Gastrocnemius medialis (tissue), 4 donors: ENCODE data around the gene PID1. TPM values are rescaled to one million over a fixed set of nuclear protein-coding genes. Genes with fewer than 3 reads are reported as not detected.

Experiments
- ATAC-seq, 2 donors: fragments of 150-250 bp; one replicate each; pipeline ENCODE4 v1.9.1; 2016
- DNase-seq, 2 donors: peaks; one replicate each; pipeline ENCODE4 v3.0.0-alpha.2; 2019
- H3K27ac ChIP-seq, 4 donors: fragments of 200-600 bp; sonication (generic); 1 replicate in 1 of 4; 2 replicates in 3 of 4; pipeline ENCODE4 v1.5.1; 2016 to 2018; ENCODE audit warnings: mild to moderate bottlenecking in 2 of 4, moderate library complexity in 1 of 4
- H3K27me3 ChIP-seq, 3 donors: fragments of 200-600 bp; sonication (generic) in 2 of 3; 1 replicate in 1 of 3; 2 replicates in 2 of 3; pipeline versions ENCODE4 v1.5.1 to v1.6.0; 2016 to 2019; ENCODE audit warnings: mild to moderate bottlenecking in 1 of 3, moderate library complexity in 1 of 3
- H3K36me3 ChIP-seq, 2 donors: fragments of 200-600 bp; sonication (generic) in 1 of 2; one replicate each; pipeline ENCODE4 v1.5.1; 2017 to 2018
- H3K4me1 ChIP-seq, 2 donors: fragments of 200-600 bp; sonication (generic) in 1 of 2; one replicate each; pipeline ENCODE4 v1.5.1; 2016 to 2017; ENCODE audit warnings: mild to moderate bottlenecking in 2 of 2
- H3K4me3 ChIP-seq, 4 donors: fragments of 200-600 bp; sonication (generic) in 3 of 4; 1 replicate in 1 of 4; 2 replicates in 3 of 4; pipeline ENCODE4 v1.5.1; 2016 to 2019; ENCODE audit warnings: mild to moderate bottlenecking in 2 of 4
- H3K9me3 ChIP-seq, 3 donors: fragments of 200-600 bp; sonication (generic) in 2 of 3; 1 replicate in 1 of 3; 2 replicates in 2 of 3; pipeline ENCODE4 v1.5.1; 2016 to 2019
- POLR2A ChIP-seq, 2 donors: fragments of 450-650 bp; IDR thresholded peaks; one replicate each; pipeline ENCODE4 v1.6.1; 2017; ENCODE audit warnings: antibody characterized with exemption in 2 of 2, mild to moderate bottlenecking in 2 of 2, moderate library complexity in 2 of 2
- in situ Hi-C, 4 donors: fragments of 200-750 bp; cut with MboI; loops; one replicate each; pipeline versions ENCODE4 v1.15.0 to v1.8.0; 2017; ENCODE audit warnings: low sequenced_read_pairs in 4 of 4
- intact Hi-C: fragments of 100-400 bp; cut with DNase I; formaldehyde crosslinking; loops from one replicate; pipeline ENCODE4 v1.15.1; 2023; ENCODE audit warnings: low total_unique reads
- total RNA-seq, 4 donors: library from RNA; depleted of rRNA; stranded (reverse); fragments of >200 nt; gene quantifications; one replicate each; pipeline versions ENCODE4 v1.1.0 to v1.2.3, GENCODE V29; 2016
- TF ChIP-seq, protein P1 (sequence below), 5 experiments: fragments of 450-650 bp in 3 of 5; fragments of 200-600 bp in 2 of 5; sonication (generic) in 2 of 5; IDR thresholded peaks in 4 of 5; conservative IDR thresholded peaks in 1 of 5; 1 replicate in 4 of 5; 2 replicates in 1 of 5; pipeline ENCODE4 v1.5.1; 2016 to 2019; ENCODE audit warnings: antibody characterized with exemption in 5 of 5, mild to moderate bottlenecking in 3 of 5, moderate library complexity in 3 of 5

PID1 gene
- total RNA-seq, 4 donors from 2014 or later = 11.3 to 24.3 (median 19.5) TPM

DNA sequence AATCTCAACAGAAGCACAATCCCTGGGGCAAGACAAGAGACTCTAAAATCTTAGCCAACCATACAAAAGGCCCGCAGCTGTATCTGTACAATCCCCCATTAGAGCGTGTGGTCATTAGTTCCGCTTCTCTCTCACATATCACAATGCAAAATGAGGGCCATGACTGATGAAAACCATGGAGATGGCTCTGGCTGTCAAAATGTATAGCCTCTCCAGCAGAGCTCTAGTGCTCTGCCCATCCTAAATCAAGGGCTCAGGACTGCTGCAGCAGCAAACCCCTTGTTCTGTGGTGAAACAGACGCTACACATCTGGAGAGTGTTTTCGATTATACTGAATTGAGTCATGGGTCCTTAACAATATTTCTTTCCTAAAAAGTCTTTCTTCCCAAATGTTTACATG lies 221.0 kb downstream of the PID1 start:
- H3K4me1 ChIP-seq = no peaks in the 10 kb centered on the region
- no peak overlapping the region for H3K27ac ChIP-seq
- TF ChIP-seq POLR2A (IDR thresholded peaks at IDR 0.05) = no peak
- TF ChIP-seq, protein P1, sequence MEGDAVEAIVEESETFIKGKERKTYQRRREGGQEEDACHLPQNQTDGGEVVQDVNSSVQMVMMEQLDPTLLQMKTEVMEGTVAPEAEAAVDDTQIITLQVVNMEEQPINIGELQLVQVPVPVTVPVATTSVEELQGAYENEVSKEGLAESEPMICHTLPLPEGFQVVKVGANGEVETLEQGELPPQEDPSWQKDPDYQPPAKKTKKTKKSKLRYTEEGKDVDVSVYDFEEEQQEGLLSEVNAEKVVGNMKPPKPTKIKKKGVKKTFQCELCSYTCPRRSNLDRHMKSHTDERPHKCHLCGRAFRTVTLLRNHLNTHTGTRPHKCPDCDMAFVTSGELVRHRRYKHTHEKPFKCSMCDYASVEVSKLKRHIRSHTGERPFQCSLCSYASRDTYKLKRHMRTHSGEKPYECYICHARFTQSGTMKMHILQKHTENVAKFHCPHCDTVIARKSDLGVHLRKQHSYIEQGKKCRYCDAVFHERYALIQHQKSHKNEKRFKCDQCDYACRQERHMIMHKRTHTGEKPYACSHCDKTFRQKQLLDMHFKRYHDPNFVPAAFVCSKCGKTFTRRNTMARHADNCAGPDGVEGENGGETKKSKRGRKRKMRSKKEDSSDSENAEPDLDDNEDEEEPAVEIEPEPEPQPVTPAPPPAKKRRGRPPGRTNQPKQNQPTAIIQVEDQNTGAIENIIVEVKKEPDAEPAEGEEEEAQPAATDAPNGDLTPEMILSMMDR (IDR thresholded peaks at IDR 0.05 in 4 of 5, conservative IDR thresholded peaks at IDR 0.05 in 1 of 5) = no peak
- intact Hi-C loops = no loop called here
- no peak overlapping the region for H3K4me3 ChIP-seq
- in situ Hi-C loops = no loop called here
- H3K36me3 ChIP-seq = no peaks in the 10 kb centered on the region
- no peaks in the 10 kb centered on the region for H3K27me3 ChIP-seq
- no peak for ATAC-seq
- no peaks in the 10 kb centered on the region for H3K9me3 ChIP-seq
- DNase-seq = no peak

DNA sequence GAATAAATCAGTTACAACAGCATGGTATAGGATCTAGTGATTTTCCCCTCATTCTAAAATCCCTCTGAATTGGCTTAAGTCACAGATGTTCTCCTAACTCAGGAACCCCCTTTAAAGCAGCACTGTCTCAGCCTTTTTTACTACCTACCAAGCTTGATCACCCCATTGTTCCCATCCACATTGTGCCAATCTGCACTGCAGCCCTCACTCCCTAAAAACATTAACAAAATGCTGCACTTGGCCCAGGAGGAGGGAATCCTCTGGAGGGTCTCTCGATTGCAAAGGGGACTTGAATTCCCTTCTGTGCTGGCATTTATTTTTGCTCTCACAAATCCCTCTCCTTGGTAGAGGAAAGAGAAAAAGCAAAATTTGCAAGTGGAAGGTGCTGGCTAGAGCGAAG lies 223.0 kb downstream of the PID1 start:
- ATAC-seq (no peak), DNase-seq (no peak)
- H3K4me3 ChIP-seq = no peak overlapping the region
- H3K36me3 ChIP-seq = no peaks in the 10 kb centered on the region
- no peak overlapping the region for H3K27ac ChIP-seq
- H3K9me3 ChIP-seq = no peaks in the 10 kb centered on the region
- in situ Hi-C loops = no loop called here
- H3K4me1 ChIP-seq = no peaks in the 10 kb centered on the region
- no peaks in the 10 kb centered on the region for H3K27me3 ChIP-seq
- intact Hi-C loops = no loop called here
- TF ChIP-seq POLR2A (IDR thresholded peaks at IDR 0.05) = no peak
- TF ChIP-seq, protein P1 (IDR thresholded peaks at IDR 0.05 in 4 of 5, conservative IDR thresholded peaks at IDR 0.05 in 1 of 5) = no peak

DNA sequence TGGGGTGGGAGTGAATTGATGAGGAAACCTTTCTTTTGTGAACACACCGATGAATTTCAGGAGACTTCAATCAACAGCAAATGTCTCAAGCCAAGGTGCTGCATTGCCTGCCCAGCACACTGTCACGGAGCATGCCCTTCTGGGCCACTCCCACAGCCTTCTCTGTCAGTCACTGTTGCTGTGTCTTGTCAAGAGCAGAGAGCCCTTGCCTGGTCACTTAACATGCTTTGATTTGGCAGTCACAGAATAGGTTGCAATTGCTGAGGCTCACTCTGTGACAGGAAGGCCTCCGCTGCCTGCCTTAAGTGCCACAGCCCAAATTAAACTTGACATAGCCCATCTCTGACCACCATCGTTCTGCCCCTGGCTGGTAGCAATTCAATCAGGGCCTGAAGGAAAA lies 225.4 kb downstream of the PID1 start:
- H3K4me3 ChIP-seq = no peak overlapping the region
- TF ChIP-seq, protein P1 (IDR thresholded peaks at IDR 0.05 in 4 of 5, conservative IDR thresholded peaks at IDR 0.05 in 1 of 5) = no peak
- no peak for TF ChIP-seq POLR2A (IDR thresholded peaks at IDR 0.05)
- no peaks in the 10 kb centered on the region for H3K36me3 ChIP-seq
- no peaks in the 10 kb centered on the region for H3K4me1 ChIP-seq
- no peaks in the 10 kb centered on the region for H3K9me3 ChIP-seq
- DNase-seq (no peak), ATAC-seq (no peak)
- intact Hi-C loops (no loop called here), in situ Hi-C loops (no loop called here)
- no peaks in the 10 kb centered on the region for H3K27me3 ChIP-seq
- no peak overlapping the region for H3K27ac ChIP-seq

DNA sequence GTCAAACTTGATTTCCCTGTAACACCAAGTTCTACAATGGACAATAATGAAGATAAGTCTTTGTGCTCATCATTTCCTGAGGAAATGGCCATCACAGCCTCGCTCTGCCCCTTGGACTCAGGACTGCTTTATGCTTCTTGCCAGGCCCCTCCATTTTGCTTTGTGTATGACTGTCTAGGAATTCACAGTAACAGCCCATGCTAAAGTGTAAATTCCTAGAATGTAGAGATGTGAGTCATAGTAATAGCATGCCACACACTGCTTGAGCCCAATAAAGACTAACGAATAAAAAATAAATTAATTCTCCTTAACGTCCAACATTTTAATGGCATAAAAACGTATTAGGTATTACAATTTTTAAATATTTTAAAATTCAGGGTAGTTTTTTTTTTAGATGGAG lies 226.5 kb downstream of the PID1 start:
- DNase-seq = no peak
- H3K4me3 ChIP-seq = no peak overlapping the region
- no peaks in the 10 kb centered on the region for H3K9me3 ChIP-seq
- no peak for TF ChIP-seq POLR2A (IDR thresholded peaks at IDR 0.05)
- TF ChIP-seq, protein P1 (IDR thresholded peaks at IDR 0.05 in 4 of 5, conservative IDR thresholded peaks at IDR 0.05 in 1 of 5) = no peak
- in situ Hi-C loops (no loop called here), intact Hi-C loops (no loop called here)
- H3K36me3 ChIP-seq = no peaks in the 10 kb centered on the region
- no peak overlapping the region for H3K27ac ChIP-seq
- ATAC-seq = no peak
- no peaks in the 10 kb centered on the region for H3K27me3 ChIP-seq
- no peaks in the 10 kb centered on the region for H3K4me1 ChIP-seq

DNA sequence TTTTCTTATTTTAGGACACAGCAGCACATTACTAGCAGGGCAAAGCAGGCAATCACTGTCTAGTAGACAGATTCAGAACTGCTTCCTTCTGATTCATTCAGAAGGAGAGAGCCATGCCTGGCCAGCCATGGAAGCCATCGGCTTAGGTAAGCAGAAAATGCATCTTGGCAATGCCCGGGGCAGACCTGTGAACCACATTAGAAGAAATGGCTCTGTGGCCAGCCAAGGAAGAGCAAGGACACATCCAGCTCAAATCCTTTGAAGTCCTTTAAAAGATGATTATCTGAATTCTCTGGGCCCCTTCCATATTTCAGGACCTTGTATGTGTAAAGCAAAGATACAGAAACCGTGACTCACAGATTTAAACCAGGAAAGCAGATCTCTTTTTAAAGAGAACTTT lies 227.4 kb downstream of the PID1 start:
- H3K4me3 ChIP-seq = no peak overlapping the region
- intact Hi-C loops = no loop called here
- no peaks in the 10 kb centered on the region for H3K4me1 ChIP-seq
- ATAC-seq (no peak), DNase-seq (no peak)
- TF ChIP-seq POLR2A (IDR thresholded peaks at IDR 0.05) = no peak
- in situ Hi-C loops = no loop called here
- no peak overlapping the region for H3K27ac ChIP-seq
- no peaks in the 10 kb centered on the region for H3K36me3 ChIP-seq
- H3K9me3 ChIP-seq = no peaks in the 10 kb centered on the region
- no peaks in the 10 kb centered on the region for H3K27me3 ChIP-seq
